ENCODE data around the gene TGM6.
A peak's percentile ranks its signal among the peaks of the same experiment; 100 is the strongest.
"Not testable (repeated sequence)": the region's sequence is repeated elsewhere in the genome, so short reads cannot be mapped to it uniquely, and the experiment has no call there.

Gene TGM6

DNA sequence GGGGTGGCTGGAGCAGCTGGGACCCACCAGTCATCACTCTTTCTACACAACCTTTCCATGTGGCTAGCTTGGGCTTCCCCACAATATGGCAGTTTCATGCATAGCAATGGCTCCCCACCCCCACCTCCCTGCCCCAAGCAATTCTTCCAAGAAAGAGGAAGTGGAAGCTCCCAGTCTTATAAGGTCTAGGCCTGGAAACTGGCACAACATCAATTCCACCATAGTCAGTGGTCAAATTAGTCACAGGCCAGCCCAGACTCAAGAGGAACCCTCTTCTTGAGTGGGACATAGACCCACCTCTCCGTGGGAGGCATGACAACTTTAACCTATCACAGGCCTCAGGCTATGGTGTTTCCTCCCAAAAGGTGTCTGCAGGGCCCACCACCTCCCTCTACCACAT lies 17.7 kb downstream of the TGM6 start:
- DNase-seq (ENCODE audit: low read depth in 2 of 2), result no peak

DNA sequence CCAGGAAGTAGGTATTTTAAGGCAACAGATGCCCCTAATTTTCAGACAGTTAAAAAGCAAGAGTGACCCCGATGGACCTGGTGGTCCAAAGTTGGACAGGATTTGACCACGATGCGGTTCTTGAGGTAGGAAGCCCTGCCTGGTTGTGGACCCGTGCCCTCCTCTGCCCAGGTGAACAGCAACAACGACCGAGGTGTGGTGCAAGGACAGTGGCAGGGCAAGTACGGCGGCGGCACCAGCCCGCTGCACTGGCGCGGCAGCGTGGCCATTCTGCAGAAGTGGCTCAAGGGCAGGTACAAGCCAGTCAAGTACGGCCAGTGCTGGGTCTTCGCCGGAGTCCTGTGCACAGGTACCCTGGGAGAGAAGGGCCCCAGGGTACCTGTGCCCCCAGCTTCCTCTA lies 18.7 kb downstream of the TGM6 start:
- no peak for DNase-seq (ENCODE audit: low read depth in 2 of 2)

DNA sequence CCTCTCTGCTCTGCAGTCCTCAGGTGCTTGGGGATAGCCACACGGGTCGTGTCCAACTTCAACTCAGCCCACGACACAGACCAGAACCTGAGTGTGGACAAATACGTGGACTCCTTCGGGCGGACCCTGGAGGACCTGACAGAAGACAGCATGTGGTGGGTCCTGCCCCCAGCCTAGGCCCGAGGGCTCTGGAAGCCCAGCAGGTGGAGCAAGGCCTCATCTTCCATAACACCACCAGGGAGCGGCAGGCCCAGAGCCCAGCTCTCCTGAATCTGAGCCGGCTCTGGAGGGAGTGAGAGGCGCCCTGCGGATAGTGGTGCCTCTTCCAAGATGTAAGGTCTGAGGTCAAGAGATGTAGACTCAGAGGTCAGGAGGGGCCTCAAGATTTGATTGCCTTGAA lies 19.6 kb downstream of the TGM6 start:
- no peak for DNase-seq (ENCODE audit: low read depth in 2 of 2)

DNA sequence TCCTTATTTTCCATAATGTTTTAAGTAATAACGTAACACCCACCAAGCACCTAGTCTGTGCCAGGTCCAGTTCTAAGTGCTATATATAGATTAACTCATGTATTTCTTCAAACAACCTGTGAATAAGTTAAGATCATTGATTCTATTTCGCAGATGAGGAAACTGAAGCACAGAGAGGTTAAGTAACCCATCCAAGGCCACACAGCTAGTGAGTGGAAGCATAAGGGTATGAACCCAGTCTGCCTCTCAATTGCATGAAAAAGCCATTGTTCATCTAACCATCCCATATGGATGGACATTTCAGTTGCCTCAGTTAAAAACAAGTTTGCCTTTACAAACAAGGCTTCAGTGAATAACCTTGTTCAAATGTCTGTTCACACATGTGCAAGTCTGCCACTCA lies 20.8 kb downstream of the TGM6 start:
- no peak for DNase-seq (ENCODE audit: low read depth in 2 of 2)

DNA sequence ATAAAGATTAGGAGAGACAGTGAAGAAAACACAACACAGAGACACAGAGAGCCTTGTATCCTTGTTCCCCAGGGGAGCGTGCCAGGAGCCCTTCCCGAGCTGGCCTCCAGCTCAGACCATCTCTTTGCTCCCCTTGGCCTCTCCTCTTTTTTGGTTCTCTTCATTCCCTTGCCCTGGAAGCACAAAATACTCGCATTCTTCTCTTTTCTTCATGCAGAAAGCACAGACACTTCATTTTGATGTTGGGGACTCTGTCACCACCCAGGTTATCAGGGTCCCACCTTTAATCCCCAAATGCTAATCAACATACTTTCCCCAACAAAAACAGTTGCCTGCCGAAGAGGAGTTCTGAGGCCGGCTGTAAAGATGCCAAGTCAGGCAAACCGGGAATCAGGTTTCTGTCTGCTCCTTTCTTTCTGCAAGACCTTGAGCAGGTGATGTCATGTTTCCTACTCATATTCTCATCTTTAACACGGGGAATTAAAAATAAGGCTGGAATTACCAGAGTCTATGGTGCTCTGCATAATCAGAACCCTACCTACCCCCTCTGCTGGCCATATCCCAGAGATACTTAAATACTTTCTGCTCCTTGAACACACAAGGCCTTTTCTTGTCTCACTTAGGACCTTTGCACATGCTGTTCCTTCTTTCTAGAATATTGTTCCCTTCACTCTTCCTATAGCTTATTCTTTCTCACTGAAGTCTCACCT lies 21.7 kb downstream of the TGM6 start:
- no peak for DNase-seq (ENCODE audit: low read depth in 2 of 2)

DNA sequence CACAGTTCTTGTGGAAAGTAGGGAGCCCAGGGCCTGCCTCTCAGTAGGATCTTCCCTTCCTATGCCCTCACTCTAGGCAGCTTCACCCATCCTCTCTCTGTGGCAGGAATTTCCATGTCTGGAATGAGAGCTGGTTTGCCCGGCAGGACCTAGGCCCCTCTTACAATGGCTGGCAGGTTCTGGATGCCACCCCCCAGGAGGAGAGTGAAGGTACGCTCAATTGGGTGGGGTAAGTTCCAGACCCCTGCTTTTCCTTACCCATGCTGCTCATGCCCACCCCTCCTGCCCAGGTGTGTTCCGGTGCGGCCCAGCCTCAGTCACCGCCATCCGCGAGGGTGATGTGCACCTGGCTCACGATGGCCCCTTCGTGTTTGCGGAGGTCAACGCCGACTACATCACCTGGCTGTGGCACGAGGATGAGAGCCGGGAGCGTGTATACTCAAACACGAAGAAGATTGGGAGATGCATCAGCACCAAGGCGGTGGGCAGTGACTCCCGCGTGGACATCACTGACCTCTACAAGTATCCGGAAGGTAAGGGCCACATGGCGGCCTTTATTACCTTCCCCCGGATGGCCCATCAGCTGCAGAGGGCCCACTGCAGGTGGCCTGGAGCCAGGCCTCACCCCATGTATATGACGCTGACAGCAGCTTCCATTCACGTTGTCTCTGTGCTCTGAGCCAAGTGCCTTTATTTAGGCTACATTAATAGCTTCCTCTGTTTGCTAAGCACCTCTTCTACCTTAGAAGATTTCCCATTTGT lies 22.8 kb downstream of the TGM6 start:
- no peak for DNase-seq (ENCODE audit: low read depth in 2 of 2)

DNA sequence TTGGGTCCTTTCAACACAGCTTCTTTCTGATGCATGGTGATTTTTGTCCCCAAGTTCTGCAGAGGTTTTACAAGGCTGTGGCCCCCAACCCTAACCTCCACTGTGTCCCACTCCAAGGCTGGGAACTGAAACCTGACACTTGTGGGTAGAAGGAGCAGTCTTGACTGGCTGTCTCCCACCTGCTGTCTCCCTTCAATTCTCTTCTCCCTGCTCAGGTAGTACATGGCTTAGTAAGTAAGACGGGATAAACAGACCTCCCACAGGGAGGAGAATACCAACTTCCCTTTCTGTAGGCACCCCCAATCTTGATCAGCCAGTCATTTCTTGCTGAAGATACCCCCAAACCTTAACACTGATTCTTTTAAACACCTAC lies 25.0 kb downstream of the TGM6 start:
- no peak for DNase-seq (ENCODE audit: low read depth in 2 of 2)

DNA sequence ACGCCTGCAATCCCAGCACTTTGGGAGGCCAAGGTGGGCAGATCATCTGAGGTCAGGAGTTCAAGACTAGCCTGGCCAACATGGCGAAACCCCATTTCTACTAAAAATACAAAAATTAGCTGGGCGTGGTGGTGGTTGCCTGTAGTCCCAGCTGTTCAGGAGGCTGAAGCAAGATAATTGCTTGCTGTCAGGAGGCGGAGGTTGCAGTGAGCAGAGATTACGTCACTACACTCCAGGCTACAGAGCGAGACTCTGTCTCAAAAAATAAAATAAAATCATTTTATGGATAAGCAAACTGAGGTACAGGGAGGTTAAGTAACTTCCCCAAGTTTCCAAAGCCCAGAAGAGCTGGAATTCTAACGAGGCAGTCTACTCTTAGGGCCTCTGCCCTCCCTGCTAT lies 26.7 kb downstream of the TGM6 start:
- not testable (repeated sequence) for DNase-seq (ENCODE audit: low read depth in 2 of 2)

DNA sequence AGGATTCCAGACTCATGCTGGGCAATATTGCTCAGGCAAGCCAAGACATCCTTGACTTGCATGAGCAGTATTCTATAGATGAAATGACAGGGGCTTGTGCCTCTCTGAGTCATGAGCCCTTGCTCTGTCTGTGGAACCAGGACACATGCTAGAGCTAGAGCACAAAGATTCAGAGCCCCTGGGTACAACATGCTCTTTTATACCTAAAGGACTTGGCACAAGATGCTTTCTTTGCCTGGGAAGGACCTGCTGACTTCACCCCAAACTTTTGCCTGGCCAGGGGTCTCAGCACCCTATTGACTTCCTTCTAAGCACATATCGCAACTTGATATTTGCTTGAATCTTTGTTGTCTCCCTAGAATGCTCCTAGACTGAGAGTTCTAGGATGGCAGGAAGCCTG lies 27.4 kb downstream of the TGM6 start:
- no peak for DNase-seq (ENCODE audit: low read depth in 2 of 2)

DNA sequence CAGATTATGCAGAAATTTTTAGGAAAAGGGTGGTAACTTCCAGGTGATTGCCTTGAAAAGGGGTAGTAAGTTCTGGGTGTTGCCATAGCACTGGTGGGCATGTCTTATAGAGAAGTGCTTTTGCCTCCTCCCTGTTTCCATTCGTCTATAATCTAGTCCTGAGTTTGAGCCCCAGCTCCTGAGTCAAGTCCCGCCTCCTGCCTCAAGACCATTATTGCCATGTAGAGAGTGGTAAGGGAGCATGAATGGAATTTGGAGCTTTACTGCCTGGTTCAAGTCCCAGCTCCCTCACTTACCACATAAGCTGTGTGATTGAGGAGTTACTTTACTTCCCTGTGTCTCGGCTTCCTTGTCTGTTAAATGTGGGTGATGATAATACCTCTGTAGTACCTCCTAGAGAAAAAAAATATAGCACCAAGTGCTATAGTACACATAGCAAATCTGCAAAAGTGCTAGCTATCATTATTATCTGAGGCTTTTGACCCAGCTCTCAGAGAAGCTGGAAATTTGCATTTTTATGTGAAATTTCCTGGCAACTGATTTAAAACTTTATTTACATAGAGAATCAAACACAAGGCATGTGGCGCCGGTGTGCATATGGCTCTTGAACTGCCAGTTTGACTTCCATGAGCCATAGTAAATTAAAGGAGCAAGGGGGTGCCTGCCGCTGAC lies 36.0 kb downstream of the TGM6 start:
- no peak for DNase-seq (ENCODE audit: low read depth in 2 of 2)

DNA sequence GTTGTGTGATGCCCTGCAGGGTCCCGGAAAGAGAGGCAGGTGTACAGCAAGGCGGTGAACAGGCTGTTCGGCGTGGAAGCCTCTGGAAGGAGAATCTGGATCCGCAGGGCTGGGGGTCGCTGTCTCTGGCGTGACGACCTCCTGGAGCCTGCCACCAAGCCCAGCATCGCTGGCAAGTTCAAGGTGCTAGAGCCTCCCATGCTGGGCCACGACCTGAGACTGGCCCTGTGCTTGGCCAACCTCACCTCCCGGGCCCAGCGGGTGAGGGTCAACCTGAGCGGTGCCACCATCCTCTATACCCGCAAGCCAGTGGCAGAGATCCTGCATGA lies 36.5 kb downstream of the TGM6 start:
- no peak for DNase-seq (ENCODE audit: low read depth in 2 of 2)

DNA sequence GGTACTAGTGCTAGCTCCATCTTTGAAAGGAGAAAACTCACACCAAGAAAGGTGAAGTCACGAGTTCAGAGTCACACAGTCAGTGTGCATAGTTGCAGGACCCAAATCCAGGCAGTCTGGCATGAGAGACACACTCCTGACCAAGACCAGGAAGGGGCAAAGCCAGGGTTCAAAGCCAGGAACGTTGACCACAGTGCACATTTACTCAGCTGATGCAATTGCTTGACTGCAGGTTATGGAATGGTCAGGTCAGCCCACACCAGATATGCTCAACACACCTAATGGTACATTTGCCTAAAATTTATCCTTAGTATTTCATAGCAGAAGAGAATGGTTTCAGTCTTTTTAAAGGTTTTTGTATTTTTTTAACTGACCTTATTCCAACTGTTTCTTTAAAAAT lies 37.7 kb downstream of the TGM6 start:
- DNase-seq (ENCODE audit: low read depth in 2 of 2), result no peak

DNA sequence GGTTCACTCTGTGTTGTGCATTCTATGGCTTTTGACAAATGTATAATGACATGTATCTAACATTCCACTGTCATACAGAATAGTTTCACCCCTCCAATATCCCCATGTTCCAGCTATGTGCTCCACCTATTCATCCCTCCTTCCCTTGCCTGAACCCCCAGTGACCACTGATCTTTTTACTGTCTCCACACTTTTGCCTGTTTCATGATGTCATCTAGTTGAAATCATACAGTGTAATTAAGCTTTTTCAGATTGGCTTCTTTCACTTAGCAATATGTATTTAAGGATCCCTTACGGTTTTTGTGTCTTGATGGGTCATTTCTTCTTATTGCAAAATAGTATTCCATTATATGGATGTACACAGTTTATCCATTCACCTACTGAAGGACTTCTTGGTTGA lies 39.8 kb downstream of the TGM6 start:
- no peak for DNase-seq (ENCODE audit: low read depth in 2 of 2)

DNA sequence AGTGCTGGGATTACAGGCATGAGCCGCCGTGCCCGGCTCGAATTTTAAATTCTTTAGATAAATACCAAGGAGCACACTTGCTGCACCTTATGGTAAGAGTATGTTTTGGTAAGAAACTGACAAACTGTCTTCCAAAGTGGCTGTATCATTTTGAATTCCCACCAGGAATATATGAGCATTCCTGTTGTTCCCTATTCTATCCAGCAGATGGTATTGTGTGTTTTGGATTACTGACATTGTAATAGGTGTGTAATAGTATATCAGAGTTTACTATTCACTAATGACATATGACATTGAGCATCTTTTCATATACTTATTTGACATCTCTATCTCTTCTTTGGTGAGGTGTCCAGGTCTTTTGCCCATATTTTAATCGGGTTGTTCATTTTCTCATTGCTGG lies 40.5 kb downstream of the TGM6 start:
- DNase-seq (ENCODE audit: low read depth in 2 of 2), result no peak

DNA sequence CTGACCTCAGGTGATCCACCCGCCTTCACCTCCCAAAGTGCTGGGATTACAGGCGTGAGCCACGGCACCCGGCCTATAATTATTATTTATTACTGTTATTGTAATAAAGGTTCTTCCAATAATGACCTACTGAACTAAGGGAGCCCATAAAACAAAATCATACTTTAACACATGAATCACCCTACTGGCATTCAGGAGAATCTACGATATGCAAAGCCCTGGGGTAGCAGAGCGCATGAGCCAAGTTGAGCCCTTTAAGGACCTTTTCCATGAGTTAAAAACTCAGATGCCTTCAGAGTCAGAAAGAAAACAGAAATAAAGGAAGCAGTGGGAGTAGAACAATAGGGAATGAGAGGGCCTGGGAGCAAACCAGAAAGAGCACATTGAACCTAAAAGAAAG lies 48.4 kb downstream of the TGM6 start:
- no peak for DNase-seq (ENCODE audit: low read depth in 2 of 2)

DNA sequence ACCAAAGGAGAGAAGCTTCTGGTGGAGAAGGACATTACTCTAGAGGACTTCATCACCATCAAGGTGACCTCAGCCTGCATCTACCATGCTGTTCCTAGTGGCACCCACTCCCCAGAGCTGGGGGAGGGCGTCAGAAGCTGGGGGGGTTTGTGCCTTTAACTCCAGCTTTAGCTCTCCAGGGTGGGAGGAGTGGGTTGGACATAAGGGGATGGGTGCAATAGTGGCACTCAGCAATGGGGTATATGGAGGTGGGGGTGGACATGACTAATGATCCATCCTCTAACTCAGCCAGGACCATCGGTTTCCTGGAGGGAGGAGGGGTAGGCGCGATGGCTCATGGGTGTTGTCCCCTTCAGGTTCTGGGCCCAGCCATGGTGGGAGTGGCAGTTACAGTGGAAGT lies 49.8 kb downstream of the TGM6 start:
- no peak for DNase-seq (ENCODE audit: low read depth in 2 of 2)

DNA sequence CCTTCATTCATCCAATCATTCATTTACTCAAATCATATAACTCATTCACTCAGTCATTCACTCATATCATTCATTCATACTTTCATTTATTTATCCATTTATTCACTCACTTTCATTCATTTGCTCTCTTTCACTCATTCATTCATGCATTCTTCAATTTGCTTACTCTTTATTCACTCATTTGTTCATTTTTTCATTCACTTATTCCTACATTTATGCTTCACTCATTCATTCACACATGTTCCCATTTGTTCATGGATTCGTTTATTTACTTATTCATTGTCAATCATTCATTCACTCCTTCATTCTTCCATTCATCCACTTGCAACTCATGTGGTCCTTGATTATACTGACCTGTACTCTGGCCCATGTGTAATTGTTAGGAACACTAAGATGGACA lies 50.5 kb downstream of the TGM6 start:
- DNase-seq (ENCODE audit: low read depth in 2 of 2), result no peak

DNA sequence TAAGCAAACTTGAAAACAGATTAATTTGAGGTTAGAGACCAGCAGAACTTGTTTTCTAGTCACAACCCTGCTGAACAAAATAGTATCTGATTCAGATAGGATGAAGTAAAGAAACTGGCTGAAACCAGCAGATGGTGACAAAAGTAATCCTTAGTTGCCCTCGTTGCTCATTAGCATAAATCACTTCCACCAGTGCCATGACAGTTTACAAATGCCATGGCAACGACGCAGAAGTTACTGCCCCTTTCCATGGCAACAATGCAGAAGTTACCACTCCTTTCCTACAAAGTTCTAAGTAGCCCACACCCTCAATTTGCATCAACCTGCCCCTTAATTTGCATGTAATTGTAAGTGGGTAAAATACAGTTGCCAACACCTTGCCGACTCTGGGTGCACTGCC lies 66.1 kb downstream of the TGM6 start:
- DNase-seq (ENCODE audit: low read depth in 2 of 2), result no peak

DNA sequence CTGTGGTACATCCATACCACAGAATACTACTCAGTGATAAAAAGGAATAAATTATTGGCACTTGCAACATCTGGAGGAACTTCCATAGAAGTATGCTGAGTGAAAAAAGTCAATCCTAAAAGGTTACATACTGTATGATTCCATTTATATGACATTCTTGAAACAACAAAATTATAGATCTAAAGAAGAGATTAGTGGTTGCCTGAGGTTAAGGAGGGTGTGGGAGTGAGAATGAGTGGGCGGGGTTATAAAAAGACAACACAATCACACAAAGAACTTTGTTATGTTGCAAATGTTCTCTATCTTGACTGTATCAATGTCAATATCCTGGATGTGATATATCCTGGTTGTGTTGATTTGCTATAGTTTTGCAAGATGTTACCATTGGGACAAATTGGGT lies 68.7 kb downstream of the TGM6 start:
- no peak for DNase-seq (ENCODE audit: low read depth in 2 of 2)

DNA sequence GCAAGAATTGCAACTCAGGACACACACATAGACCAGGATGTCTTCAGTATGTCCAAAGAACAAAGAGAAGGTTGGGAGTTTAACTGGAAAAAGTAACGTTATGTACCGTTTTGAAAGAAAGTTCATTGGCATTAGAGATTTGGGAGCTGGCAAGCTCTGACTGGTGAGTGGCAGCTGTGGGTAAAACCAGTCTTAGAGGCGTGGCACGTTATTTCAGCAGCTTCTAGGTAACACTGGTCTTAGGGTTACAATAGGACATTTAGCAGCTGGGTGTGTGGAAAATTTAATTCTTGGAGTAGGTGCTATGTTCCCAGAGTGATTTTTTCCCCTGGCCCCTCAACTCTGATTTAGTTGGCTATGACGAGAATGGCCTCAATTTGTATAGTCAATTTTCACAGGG lies 70.7 kb downstream of the TGM6 start:
- DNase-seq (ENCODE audit: low read depth in 2 of 2), result no peak

DNA sequence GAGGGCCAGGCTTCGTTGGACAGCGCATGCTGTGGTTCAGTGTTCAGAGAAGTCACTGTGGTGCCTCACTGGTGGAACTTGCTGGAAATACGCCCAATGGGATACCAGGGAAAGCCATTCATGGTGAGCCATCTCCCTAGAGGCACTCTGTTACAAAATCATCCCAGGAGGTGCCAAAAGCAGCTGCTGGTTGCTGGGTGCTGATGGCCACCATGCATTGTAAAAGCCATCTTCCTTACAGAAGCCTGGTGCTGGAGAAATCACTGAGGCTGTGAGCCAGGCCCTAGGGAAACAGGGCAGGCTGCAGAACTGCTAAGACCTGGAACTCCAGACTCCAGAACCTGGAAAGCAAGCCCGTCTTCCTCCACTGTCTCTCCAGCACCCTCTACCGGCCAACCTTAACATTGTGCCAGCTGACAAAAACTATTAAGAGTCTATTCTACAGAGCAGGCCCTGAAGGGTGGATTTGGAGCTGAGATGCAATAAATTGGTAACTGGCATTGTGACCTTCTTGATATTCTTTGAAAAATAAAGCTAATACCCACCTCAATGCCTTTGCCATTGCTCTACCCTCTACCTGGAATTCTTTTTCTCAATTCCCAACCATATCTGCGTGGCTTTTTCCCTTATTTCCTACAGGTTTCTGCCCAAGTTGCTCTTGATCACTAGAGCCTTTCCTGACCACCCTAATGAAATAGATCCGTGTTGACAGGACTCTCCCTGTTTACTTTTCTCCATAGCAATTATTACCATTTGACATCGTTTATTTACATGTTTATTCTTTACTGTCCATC lies 71.4 kb downstream of the TGM6 start:
- DNase-seq (ENCODE audit: low read depth in 2 of 2), result peak; percentile 47 to 53

DNA sequence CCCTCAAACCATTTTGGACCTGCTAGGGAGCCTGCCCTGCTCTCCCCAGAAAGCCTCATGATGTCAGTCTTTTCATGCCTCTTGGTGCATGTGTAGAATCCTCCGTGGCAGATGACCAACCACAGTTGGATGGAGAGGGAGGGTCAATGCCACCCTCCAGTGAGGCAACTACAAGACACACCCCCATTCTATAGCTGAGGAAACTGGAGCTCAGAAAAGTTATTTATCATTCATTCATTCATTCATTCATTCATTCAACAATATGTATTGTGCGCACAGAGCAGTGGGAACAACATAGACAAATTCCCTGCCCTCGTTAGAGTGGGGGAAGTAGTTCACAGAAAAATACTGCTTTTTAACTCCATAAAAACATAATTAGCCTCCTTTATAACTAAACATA lies 73.1 kb downstream of the TGM6 start:
- no peak for DNase-seq (ENCODE audit: low read depth in 2 of 2)
